ENCODE data around the gene NIPBL.

DNA sequence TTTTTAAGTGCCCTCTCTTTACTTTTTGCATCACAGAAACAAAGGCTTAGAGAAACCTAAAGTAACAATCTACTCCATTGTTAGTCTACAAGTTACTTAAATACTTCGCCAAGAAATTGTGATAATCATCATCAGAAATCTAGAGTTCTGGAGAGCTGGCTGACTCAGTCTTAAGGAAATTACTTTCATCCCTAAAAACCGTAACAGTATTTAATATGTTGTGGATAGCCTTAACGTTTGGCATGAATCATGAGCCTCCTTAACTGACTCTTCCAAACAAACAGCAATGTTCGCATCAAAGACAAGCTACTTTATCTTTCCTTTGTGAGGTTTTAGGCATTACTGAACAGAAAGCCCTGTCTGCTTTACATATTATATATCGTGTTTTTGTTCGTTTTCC lies 128.7 kb downstream of the NIPBL start:
- TF ChIP-seq, protein P1, sequence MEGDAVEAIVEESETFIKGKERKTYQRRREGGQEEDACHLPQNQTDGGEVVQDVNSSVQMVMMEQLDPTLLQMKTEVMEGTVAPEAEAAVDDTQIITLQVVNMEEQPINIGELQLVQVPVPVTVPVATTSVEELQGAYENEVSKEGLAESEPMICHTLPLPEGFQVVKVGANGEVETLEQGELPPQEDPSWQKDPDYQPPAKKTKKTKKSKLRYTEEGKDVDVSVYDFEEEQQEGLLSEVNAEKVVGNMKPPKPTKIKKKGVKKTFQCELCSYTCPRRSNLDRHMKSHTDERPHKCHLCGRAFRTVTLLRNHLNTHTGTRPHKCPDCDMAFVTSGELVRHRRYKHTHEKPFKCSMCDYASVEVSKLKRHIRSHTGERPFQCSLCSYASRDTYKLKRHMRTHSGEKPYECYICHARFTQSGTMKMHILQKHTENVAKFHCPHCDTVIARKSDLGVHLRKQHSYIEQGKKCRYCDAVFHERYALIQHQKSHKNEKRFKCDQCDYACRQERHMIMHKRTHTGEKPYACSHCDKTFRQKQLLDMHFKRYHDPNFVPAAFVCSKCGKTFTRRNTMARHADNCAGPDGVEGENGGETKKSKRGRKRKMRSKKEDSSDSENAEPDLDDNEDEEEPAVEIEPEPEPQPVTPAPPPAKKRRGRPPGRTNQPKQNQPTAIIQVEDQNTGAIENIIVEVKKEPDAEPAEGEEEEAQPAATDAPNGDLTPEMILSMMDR (IDR thresholded peaks at IDR 0.05) = no peak
- no peak for TF ChIP-seq POLR2A (IDR thresholded peaks at IDR 0.05)

Measured in body of pancreas (tissue), 4 donors.